HG03066 (cell line): ENCODE results near the gene TACC2.

Source experiments
- ATAC-seq: cut with Tn5 transposase; IDR thresholded peaks from one replicate; pipeline ENCODE4 v1.9.1; 2021; ENCODE audit warnings: low read depth; ENCODE audit not compliant: unreplicated experiment

The TACC2 gene

DNA sequence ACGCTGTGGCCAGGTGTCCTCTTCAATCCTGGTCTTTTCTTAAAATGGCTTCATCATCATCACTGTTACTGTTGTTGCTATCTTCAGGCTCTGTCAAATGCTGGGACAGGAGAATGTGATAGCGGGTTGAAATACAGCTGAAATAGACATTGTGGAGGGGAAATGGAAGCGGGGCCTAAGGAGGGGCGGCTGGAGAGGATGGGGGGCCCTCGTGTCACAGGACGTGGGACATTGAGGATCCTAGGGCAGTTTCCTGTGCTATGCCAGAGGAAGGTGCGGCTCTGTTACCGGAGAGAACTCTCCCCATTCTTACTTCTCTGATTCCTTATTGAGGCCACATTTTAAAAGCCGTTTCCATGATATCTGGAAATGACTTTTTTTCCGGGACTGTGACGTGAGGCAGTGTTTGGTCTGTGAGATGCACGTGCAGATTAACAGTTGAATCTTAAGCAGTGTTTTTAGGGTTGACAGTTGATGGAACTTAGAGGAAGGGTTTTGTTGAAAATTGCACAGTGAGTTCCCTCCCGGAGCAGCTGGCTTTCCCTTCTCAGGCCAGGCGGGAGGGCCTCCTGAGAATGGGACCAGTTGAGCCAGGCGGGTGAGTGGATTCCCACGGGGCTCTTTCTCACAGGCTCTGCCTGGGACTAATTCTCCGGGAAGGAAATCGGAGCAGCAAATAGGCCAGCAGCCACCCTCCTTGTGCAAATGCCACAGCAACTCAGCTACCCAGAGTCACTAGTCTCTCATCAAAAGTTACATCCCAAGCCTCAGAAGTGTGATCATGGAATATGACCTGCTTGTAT lies 125.2 kb downstream of the TACC2 start:
- no peak for ATAC-seq

DNA sequence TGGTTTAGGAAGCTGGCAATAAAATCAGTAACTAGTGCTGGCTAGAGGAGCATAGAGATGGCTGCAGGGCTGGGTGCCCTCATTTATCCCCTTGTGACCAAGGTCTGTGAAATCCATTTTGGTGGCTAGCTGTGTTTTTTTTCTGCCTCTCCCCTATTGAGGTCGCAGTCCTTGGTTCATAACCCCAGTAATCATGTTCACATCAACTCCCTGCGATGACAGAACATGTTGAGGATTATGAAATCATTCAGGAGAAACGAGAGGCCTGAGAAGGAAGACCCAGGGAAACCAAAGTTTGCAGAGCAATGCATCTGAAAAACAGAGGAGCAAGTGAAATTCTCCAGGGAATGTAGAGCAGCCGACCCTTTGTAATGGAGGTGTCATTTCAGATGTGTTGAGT lies 126.9 kb downstream of the TACC2 start:
- ATAC-seq = no peak

DNA sequence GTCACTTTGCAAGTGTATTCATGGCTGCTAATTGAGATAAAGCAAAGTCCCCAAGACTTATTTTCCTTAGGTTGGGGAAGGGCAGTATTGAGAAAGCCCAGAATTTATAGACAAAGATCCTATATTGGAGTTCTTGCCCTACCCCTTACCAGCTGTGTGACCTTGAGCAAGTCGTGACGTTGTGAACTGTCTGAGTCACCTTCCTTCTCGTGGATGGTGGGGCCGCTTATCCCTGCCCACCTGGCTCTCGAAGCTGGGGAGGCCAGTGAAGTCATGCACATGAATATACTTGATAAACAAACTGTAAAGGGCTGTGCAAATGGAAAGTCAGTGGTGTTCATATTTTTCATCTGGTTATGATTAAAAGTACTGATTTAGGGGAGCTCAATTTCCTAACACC lies 127.4 kb downstream of the TACC2 start:
- no peak for ATAC-seq

DNA sequence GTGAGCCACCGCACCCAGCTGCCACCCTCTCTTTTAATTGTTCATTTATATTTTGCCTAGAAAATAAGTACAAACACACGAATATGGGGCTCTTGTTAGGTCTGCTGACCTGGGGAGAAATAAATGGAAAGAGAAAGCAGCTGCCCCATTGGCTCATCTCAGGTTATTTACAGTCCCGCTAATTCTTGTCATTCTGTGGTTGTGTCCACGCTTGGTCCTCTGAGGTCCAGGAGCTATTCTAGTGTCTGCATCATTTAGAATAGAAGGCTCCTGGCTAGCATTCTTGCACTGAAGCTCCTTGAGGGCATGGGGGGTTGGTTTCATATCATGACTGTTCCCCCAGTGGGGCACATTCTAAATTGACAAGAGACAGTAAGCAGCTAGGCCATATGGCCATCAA lies 128.5 kb downstream of the TACC2 start:
- ATAC-seq = no peak

DNA sequence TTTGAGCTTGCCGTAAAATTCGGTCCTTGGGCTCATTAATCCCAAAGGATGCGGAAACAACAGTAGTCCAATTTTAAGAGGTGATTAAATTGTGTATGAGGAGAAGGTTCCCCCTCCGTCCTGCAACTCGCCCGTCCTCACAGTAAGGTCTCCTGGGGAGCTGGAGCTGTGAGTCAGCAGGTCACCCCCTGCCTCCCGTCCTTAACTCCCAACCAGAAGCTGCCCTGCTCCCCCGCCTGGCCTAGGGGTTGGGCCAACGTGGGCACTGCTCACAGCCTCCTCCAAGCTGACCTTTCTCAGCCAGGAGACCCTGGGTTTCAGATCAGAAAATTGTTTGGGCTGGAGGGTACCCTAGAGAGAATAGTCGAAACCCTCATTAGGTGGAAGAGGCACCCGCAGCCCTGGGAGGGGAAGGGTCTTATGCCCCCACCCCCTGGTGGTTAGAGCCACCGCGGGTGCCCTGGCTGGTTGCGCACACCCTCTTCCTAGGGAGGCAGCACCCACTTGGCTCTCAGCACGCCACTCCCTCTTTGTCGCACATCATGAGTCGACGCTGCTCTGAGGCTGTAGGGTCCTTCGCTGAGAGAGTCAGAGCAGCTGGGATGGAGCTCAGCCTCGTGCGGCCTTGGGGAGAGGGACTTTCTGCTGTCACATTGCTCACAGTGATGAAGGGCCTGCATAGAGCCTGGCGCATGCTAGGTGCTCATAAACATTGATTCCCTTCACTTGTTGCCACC lies 131.2 kb downstream of the TACC2 start:
- ATAC-seq = no peak

DNA sequence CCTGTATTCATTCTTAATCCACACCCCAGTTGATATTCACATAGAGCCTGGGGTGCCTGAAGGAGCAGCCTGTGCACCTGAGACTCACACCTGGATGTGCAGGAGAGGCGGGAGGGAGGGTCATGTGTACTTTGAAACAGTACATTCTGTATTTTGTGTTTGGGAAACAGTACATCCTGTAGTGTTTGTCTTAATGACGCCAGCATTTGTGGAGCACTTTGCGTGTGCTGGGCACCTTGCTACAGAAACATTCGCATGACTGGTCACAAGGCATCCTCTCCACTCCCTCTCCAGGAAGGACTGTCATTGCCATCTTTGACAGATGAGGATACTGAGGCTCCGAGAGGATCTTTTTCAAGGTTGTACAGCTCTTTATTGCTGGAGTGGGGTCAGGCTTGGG lies 132.1 kb downstream of the TACC2 start:
- ATAC-seq = no peak

DNA sequence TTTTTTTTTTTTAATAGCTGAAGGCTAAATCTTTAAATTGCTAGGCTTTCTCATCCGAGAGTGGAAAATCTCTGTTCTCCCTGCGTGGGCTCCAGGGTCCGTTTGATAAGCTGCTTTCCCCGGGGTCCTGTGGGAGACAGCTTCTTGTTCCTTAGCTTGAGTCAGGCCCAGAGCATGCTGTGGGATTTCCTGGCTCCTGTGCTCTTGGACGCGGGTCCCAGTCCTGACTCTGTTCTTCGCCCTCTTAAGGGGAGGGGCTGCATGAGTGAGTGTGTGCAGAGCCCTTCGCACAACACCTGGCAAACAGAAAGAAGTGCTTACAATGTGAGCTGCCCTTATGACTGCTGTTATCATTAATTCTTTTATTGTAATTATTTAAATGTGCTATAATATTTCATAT lies 133.5 kb downstream of the TACC2 start:
- ATAC-seq = no peak

DNA sequence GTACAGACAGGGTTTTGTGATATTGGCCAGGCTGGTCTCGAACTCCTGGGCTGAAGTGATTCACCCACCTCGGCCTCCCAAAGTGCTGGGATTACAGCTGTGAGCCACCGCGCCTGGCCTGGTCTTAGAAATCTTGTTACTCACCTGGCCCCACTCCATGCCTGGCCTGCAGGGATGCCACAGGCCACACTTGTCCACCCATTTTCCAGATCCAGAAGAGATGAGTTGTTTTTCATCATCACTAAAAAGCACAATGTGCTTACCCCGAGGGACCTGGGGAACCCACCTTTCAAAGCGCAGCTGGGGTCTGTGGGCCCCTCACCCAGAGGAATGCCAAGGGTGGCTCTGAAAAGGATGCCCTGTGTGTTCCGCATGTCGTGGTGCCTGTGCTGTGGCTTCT lies 134.2 kb downstream of the TACC2 start:
- ATAC-seq = no peak

DNA sequence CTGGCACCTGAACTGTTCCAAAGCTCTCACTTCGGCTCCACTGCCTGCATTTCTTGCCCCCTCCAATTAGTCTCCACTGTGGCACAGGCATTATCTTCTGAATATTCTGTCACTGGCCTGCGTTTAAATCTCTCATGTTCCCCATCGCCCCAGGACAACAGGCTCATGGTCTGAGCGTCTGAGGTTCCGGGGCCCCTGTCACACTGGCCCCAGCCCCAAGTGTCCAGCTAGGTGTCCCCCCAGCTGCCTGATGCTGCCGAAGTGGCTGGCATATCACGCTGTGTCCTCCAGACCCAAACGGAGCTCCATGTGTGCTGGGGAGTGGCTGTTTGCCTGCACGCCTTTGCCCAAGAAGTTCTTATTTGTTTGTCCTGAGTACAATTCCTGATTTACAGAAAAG lies 135.4 kb downstream of the TACC2 start:
- no peak for ATAC-seq

DNA sequence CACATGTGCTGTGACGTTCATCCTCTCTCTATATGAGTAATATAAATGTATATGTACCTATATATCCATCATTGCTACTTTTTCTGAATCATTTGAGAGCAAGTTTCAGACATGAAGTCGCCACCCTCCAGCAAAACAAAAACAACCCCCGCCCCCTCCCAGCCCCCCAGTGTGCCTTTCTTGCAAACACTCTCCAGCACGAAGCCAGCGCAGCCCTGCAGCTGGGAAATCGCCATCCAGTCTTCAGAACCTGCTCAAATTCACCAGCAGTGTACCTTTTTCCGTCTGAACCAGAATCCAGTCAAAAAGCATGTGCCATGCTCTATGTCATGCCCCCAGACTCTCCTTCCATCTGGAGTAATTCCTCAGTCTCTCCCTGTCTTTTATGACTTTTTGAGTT lies 135.8 kb downstream of the TACC2 start:
- no peak for ATAC-seq

DNA sequence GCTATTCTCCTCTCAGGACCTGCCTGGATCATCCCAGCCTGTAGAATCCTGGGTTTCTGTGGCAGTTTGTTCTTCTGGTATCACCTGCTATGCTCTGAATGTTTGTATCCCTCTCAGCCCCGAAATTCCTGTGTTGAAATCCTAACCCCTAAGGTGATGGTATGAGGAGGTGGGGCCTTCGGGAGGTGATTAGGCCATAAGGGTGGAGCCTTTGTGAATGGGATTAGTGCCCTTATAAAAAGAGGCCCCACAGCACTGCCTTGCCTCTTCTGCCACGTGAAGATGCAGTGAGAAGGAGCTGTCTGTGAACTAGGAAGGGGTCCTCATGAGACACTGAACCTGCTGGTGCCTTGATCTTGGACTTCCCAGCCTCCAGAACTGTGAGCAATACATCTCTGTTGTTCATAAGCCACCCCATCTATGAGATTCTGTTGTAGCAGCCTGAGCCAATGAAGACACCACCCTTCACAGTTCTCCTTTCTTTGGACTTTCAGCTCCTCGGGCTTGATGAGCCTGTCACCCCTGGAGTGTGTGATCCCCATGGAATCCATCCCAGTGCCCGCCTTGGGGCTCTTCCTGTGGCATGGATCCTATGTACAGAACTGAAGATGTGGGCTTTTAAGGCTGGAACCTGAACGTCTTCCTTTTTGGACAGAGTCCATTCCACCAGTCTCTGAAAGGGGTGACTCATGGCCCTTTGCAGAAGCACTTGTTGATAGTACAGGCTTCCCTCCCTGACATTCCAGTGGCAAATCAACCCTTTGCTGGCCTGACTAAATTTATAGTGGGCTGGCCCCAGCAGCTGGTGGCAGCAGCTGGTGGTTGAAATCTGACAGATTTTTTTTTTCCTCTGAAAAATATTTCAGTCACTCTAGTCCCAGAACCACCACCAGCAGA lies 138.0 kb downstream of the TACC2 start:
- ATAC-seq = no peak

DNA sequence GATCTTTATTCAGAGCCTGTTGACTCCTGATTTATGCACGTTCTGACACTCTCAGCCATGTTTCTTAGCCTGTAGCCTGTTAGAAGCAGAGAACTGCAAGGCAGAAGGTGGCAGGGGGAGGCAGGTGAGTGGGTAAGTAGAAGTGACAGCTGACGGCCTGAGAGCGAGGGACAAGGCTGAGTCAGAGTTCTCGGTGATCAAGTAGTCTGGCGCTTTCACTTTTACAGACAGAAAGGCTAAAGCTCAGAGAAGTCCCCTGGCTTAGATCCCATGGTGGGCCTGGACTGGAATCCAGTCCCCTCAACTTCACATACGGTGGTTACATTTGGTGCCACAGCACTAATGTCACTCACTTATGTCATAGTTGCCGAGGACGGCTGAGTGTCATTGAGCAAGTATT lies 139.0 kb downstream of the TACC2 start:
- no peak for ATAC-seq

DNA sequence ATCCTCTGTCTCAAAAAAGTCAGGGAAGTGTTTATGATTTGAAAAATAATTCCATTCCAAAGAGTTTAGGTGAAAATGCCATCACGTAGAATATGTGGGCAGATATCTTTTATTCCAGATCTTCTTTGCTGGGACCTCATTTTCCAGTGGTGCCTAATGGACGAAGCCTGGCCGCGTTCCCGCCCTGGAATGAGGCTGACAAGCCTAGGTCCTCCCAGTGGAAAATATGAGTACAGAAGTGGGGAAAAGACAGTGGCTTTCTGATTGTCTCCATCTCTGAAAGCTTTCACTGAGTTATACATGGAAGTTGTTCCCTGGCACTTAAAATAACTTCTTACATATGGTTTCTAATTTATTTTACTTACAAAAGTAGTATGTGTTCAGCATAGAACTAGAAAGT lies 139.4 kb downstream of the TACC2 start:
- ATAC-seq = no peak

DNA sequence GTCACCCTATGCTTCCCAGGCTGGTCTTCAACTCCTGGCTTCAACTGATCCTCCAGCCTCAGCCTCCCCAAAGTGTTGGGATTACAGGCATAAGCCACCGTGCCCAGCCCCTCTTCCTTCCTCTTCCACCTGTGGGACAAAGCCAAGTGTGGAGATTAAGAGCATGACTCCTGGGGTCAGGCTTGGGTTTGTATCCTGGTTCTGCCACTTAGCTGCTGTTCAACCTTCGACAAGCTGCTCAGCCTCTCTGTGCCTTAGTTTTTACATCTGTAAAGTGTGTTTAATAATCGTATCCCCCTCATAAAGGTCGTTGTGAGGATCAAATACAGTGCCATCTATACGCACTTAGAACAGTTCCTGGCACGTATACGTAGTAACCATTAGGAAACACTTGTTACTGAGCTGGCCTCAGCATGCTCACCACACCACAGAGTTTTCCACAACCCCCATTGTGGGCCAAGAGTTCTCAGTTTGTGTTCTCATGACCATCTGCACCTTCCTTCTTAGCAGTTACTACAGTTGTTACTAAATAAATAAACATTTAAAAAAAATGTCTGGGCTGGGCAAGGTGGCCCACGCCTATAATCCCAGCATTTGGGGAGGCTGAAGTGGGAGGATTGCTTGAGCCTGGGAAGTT lies 141.6 kb downstream of the TACC2 start:
- ATAC-seq = no peak

DNA sequence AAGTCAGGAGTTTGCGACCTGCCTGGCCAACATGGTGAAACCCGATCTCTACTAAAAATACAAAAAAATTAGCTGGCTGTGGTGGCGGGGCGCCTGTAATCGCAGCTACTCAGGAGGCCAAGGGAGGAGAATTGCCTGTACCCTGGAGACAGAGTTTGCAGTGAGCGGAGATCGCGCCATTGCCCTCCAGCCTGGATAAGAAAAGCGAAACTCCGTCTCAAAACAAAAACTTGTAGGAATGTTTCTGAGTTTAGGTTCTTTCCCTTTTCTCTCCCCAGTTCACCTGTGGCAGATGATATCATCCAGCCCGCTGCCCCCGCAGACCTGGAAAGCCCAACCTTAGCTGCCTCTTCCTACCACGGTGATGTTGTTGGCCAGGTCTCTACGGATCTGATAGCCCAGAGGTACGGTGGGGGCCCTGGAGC lies 143.4 kb downstream of the TACC2 start:
- ATAC-seq = no peak

DNA sequence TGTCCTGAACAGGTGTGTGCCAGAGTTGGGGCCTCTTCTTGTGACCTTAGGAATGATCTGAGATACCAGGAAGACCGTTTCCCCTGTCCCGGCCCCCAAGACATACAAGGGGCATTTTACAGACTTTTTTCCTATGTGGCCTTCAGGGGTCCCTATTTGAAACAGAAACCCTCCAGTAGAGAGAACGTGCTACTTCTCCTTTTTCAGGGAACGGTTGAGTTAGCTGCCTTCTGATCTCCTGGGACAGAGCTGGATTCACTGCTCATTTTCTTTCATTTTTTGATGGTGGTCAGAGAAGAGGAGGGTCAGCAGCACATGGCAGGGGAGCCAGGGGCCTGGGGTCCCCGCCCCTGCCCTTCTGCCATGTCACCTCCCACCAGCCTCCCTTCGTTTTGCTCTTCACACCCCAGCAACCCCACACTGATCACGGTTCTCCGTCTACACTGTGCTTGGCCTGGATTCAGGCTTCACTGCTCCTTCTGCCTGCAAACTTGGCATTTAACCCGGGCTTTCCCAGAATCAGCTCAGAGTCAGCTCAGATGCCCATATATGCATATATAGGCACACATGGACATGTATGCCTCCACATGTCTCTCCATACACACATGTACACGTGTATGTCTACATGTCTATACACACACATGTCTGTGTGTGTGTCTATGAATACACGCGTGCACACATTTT lies 144.1 kb downstream of the TACC2 start:
- ATAC-seq = no peak

DNA sequence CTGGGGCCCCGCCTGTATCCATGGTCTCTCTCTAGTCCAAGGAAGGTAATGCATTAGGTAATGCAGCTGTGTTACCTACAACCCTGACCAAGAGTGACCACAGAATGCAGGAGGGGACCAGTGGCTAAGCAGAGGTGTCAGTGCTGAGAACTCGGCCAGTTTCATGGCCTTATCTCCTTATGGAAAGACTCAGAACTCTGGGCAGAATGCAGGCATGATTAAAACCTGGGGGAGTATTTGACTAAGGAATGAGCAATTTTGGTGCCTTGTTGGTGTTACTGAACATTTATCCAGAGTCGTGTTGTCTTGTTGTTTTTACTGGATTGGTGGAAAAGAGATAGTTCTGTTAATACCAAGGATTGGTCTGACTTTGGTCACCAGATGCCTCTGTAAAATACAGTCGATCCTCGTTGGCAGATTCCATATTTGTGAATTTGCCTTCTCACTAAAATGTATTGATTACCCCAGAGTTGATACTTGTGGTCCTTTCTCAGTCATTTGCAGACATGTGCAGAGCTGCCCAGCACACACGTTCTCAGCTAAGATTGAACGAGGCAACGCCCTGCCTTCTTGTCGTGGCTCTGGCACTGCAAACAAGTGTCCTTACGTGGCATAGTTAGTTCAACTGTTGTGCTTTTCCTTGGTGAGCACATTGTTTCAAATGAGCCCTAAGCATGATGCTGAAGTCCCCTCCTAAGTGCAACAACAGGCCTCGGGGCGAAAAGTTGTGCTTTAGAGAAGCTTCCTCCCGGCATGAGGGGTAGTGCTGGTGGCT lies 146.5 kb downstream of the TACC2 start:
- no peak for ATAC-seq

DNA sequence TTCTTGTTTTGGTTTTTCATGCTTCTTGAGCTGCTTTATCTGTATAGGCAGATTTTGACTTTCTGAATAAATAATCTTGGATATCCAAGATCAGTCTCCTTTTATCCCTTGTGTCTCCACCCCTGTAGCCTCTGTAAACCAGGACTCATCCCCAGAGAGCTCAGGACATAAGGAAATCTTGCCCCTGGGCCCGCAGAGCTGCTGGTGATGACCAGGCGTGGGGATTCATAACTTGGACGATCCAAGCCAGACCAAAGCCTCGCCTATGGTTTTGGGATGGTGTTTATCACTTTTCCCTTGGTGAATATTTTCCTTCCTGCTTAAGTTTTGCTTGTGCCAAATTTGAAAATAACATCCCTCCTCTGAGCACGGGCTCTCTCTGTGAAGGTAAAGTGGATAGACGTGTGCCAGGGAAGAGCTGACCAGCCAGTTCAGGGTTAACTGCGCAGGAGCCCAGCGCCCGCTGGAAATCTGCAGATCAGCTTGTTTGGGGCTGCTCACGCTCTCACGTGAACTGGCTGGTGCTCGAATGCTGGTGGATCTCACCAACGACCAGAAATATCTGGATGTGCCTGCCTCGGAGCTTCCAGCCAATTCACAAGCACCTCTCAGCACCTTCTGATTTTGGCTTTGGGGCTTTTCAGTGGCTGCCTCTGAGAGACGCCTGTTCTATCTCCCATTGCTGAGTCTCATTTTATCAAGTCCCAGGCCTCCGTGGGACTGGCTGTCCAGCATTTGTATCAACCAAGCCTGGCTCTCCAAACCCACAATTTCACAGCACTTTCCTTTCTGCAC lies 150.1 kb downstream of the TACC2 start:
- no peak for ATAC-seq
